Dendritic cell treated with granulocyte-macrophage colony-stimulating factor and Interleukin-4, amounts not matched to agents 40 ng/mL and 50 ng/mL, for 4 days (primary cell): ENCODE results near the gene SDR42E2.
"Not testable (repeated sequence)": the region's sequence is repeated elsewhere in the genome, so short reads cannot be mapped to it uniquely, and the experiment has no call there.

Experiments
- H3K27ac Mint-ChIP-seq: one replicate; pipeline ENCODE4 v1.8.0; 2022; ENCODE audit warnings: mild to moderate bottlenecking, mixed read lengths
- H3K27me3 Mint-ChIP-seq: one replicate; pipeline ENCODE4 v1.8.0; 2022; ENCODE audit warnings: mild to moderate bottlenecking, mixed read lengths
- H3K36me3 Mint-ChIP-seq: one replicate; pipeline ENCODE4 v1.8.0; 2022; ENCODE audit warnings: low read depth, mixed read lengths
- H3K4me1 Mint-ChIP-seq: one replicate; pipeline ENCODE4 v1.8.0; 2022; ENCODE audit warnings: low read depth, mixed read lengths
- H3K4me3 Mint-ChIP-seq: one replicate; pipeline ENCODE4 v1.8.0; 2022; ENCODE audit warnings: mild to moderate bottlenecking, moderate library complexity, mixed read lengths
- H3K9me3 Mint-ChIP-seq: one replicate; pipeline ENCODE4 v1.8.0; 2022; ENCODE audit warnings: mixed read lengths
- intact Hi-C: fragments of 100-400 bp; cut with micrococcal nuclease; formaldehyde crosslinking; loops from one replicate; pipeline ENCODE4 v1.15.0; 2022

The SDR42E2 gene

DNA sequence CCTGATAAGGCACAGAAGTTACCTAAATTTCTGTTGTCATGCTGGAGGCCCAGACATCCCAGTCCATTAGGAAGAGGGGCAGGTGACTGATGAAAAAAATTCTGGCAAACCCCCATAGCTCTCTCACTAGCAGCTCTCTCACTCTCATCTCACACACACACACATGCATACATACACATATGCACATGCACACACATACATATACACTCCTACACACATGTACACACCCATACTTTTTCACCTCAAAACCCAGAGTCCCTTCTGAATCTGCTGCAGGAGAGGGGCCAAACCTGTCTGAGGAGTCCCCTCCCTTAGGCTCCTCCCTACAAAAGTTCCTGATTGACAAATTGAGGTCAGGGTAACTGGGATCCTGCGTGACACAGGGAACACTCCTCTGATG, 22.6 kb upstream of the SDR42E2 start:
- H3K27ac Mint-ChIP-seq = no peak overlapping the region

DNA sequence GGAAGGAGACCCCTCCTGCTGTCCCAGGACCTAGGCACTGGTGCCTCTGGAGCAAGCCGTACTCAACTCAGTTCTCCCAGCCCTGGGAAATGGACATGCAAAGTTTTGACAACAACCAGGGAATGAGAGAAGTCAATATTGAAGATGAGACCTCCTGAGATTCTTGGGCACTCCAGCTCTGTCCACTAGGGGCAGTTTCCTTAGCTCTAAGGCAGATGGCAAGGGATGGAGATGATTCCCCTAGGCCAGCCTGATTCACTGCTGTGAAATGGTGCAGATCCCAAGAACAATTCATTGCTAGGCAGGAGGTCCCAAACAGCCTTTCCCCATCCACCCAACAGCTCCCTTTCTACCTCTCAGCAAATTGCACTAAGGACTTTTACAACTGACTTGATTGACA, 20.5 kb upstream of the SDR42E2 start:
- Mint-ChIP-seq H3K4me1 (no peaks in the 10 kb centered on the region), H3K9me3 (no peaks in the 10 kb centered on the region), H3K4me3 (no peak overlapping the region), H3K27ac (no peak overlapping the region), H3K36me3 (no peaks in the 10 kb centered on the region), H3K27me3 (peaks cover 3% of the 10 kb centered on the region)
- intact Hi-C loops = no loop called here

More for the DNA sequence above, 22.6 kb upstream of the SDR42E2 start:
- no peaks in the 10 kb centered on the region for H3K4me1 Mint-ChIP-seq
- no peaks in the 10 kb centered on the region for H3K36me3 Mint-ChIP-seq
- H3K9me3 Mint-ChIP-seq = no peaks in the 10 kb centered on the region
- intact Hi-C loops = no loop called here
- no peak overlapping the region for H3K4me3 Mint-ChIP-seq
- H3K27me3 Mint-ChIP-seq = peaks cover 4% of the 10 kb centered on the region

DNA sequence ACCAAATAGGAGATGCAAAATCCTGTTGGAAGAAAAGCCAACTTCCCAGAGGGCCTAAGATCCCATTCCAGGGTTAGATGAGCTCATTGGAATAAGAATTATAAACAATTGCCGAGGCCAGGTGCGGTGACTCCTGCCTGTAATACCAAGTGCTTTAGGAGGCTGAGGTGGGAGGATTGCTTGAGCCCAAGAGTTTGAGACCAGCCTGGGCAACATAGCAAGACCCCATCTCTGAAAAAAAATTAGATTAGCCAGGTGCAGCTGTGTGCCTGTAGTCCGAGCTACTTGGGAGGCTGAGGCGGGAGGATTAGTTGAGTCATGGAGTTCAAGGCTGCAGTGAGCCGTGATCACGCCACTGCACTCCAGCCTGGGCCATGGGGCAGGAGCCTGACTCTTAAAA, 17.8 kb upstream of the SDR42E2 start:
- intact Hi-C loops = no loop called here
- H3K4me3 Mint-ChIP-seq = no peak overlapping the region
- H3K4me1 Mint-ChIP-seq = no peaks in the 10 kb centered on the region
- no peak overlapping the region for H3K27ac Mint-ChIP-seq
- H3K9me3 Mint-ChIP-seq = no peaks in the 10 kb centered on the region
- no peaks in the 10 kb centered on the region for H3K36me3 Mint-ChIP-seq
- H3K27me3 Mint-ChIP-seq = peaks cover 3% of the 10 kb centered on the region

DNA sequence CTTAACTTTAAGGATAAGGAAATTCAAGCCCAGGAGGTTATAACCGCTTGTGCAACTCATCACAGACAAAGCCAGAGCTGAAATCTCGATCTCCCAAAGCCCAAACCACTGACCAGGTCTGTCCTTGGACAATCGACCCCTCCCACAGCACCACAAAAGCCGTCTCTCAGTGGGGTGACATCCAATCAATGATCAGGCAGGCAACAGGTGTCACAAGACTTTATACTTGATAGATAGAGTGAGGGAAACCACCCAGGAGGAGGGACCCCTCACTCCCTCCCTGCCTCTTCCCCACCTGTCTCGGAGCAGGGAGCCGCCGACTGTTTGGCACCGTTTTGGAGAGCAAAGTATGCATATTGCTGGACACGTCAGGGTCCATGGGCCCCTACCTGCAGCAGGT, 14.5 kb upstream of the SDR42E2 start:
- Mint-ChIP-seq H3K36me3 (no peaks in the 10 kb centered on the region), H3K27me3 (no peaks in the 10 kb centered on the region), H3K9me3 (no peaks in the 10 kb centered on the region), H3K4me1 (no peaks in the 10 kb centered on the region), H3K27ac (no peak overlapping the region), H3K4me3 (no peak overlapping the region)
- intact Hi-C loops = no loop called here

DNA sequence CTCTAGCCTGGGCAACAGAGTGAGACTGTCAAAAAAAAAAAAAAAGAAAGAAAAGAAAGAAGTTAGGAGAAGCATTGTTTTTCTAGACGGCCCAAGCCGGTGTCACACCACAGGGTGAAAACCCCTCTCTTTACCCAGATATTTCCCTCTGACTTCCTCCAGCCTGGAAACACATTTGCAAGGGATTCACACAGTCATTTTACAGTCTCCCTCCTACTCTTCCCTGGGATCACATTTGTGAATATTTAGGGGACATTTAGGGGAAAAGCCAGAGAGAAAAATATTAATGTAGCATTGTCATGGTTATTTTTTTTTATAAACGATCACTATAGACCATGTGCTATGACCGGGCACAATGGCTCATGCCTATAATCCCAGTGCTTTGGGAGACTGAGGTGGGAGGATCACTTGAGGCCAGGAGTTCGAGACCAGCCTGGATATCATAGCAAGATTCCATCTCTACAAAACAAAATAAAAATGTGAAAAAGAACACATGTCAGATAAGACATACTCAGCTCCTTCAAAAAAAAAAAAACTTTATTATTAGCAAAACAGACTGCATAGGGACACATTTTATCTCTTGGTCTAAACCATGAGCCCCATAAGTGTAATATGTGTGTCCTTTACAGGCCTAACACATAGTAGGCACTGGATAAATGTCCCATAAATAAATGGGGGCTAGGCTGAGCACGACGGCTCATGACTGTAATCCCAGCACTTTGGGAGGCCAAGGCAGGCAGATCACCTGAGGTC, 10.9 kb upstream of the SDR42E2 start:
- peaks cover 2% of the 10 kb centered on the region for H3K27me3 Mint-ChIP-seq
- H3K4me3 Mint-ChIP-seq = no peak overlapping the region
- no peaks in the 10 kb centered on the region for H3K9me3 Mint-ChIP-seq
- H3K27ac Mint-ChIP-seq = no peak overlapping the region
- H3K36me3 Mint-ChIP-seq = no peaks in the 10 kb centered on the region
- intact Hi-C loops = no loop called here
- H3K4me1 Mint-ChIP-seq = no peaks in the 10 kb centered on the region

DNA sequence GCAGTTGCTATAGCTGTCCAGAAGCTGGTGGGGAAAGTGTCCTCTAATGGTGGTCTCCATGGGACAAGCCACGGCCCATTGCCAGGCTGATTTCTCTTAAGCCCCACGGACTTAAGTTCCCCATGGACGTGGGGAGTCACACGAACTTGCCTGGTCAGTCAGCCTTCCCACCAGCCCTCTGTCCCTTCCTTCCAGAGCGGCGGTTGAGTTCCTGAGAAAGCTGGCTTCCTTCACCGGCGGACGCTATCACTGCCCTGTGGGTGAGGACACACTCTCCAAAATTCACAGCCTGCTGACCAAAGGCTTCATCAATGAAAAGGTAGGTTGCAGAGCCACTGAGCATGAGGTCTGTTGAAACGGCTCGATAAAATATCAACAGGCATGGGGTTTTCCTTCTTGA, 10.0 kb upstream of the SDR42E2 start:
- H3K36me3 Mint-ChIP-seq = no peaks in the 10 kb centered on the region
- no peak overlapping the region for H3K27ac Mint-ChIP-seq
- H3K4me3 Mint-ChIP-seq = no peak overlapping the region
- no peaks in the 10 kb centered on the region for H3K4me1 Mint-ChIP-seq
- intact Hi-C loops = no loop called here
- peaks cover 2% of the 10 kb centered on the region for H3K27me3 Mint-ChIP-seq
- H3K9me3 Mint-ChIP-seq = no peaks in the 10 kb centered on the region

DNA sequence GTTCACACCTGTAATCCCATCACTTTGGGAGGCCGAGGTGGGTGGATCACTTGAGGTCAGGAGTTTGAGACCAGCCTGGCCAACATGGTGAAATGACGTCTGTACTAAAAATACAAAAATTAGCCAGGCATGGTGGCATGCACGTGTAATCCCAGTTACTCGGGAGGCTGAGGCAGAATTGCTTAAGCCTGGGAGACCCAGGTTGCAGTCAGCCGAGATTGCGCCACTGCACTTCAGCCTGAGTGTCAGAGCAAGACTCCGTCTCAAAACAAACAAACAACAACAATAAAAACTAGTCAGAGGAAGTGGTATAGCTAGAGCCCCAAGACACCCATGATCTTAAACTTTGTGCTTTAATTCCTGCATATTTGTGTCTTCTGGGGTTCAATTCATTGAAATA, 9.2 kb upstream of the SDR42E2 start:
- intact Hi-C loops, H3K27ac Mint-ChIP-seq, H3K9me3 Mint-ChIP-seq, H3K4me1 Mint-ChIP-seq, H3K4me3 Mint-ChIP-seq, H3K36me3 Mint-ChIP-seq, H3K27me3 Mint-ChIP-seq: not testable (repeated sequence)

DNA sequence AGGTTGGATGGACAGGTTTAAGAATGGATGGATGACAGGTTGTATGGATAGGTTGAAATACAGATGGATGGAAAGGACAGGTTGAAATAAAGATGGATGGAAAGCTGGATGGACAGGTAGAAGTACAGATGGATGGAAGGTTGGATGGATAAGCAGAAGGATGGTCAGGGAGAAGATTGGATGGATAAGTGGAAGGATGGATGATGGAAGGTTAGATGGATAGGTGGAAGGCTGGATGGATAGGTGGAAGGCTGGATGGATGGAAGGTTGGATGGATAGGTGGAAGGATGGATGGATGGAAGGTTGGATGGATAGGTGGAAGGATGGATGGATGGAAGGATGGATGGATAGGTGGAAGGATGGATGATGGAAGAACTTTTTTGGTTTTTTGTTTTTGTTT, 905 bp upstream of the SDR42E2 start:
- no peaks in the 10 kb centered on the region for H3K4me1 Mint-ChIP-seq
- no peak overlapping the region for H3K27ac Mint-ChIP-seq
- H3K4me3 Mint-ChIP-seq = no peak overlapping the region
- H3K36me3 Mint-ChIP-seq = no peaks in the 10 kb centered on the region
- H3K27me3 Mint-ChIP-seq = peaks cover 34% of the 10 kb centered on the region
- no peaks in the 10 kb centered on the region for H3K9me3 Mint-ChIP-seq
- intact Hi-C loops = no loop called here

DNA sequence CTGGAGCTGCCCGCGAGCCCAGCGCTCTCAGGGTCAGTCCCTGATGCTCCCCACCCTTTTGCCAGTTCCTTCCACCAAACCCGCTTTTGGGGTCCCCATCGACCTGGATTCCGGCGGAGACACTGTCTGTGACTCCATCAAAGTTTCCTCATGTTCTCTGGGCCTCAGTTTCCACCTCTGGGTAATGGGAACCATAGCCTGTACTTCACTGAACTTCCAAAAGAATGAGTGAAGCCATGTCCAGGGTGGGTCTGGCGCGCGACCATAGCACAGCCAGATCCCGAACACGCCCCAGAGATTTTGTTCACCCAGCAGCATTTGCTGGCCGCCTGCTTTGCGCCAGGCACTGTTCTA, 327 bp downstream of the SDR42E2 start:
- H3K4me1 Mint-ChIP-seq = no peaks in the 10 kb centered on the region
- intact Hi-C loops = no loop called here

DNA sequence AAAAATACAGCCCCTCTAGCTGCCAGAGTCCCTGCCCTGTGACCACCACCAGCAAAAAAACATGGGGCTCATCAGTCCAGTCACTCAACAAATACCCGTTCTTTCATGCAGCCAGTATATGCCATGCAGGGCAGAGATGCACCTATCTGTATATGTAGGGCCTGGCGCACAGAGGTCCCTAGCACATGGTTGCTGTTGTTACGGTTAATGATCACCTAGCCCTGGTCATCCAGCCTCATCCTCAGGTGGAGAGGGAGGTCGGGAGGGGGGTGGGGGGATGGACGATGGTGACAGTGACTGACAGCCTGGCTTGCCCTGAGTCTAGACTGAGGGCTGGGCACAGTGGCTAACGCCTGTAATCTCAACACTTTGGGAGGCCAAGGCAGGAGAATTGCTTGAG, 1.5 kb downstream of the SDR42E2 start:
- Mint-ChIP-seq H3K27ac (no peak overlapping the region), H3K4me1 (no peaks in the 10 kb centered on the region), H3K36me3 (no peaks in the 10 kb centered on the region), H3K27me3 (peaks cover 36% of the 10 kb centered on the region), H3K4me3 (no peak overlapping the region), H3K9me3 (no peaks in the 10 kb centered on the region)
- intact Hi-C loops = no loop called here

More for the DNA sequence above, 327 bp downstream of the SDR42E2 start:
- Mint-ChIP-seq H3K27me3 (peaks cover 36% of the 10 kb centered on the region), H3K27ac (no peak overlapping the region), H3K4me3 (no peak overlapping the region), H3K9me3 (no peaks in the 10 kb centered on the region), H3K36me3 (no peaks in the 10 kb centered on the region)

DNA sequence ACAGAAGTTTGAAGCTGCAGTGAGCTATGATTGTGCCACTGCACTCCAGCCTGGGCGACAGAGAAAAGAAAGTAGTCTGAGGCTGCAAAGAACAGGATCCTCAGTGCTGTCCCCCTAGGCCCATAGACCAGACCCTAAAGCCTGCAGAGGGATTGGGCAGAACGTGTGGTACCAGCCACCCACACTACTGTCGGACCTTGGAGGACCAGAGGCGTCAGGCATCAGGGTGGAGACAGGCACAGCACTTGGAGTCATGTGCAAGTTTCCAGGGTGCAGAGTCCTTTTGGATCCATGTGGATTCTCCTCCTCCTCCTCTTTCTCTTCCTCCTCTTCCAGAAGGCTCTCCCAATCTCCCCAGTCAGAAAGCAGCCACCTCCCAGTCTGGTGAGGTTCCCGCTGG, 2.2 kb downstream of the SDR42E2 start:
- Mint-ChIP-seq H3K27ac (no peak overlapping the region), H3K4me3 (no peak overlapping the region), H3K4me1 (no peaks in the 10 kb centered on the region), H3K9me3 (no peaks in the 10 kb centered on the region), H3K27me3 (peaks cover 36% of the 10 kb centered on the region), H3K36me3 (no peaks in the 10 kb centered on the region)
- intact Hi-C loops = no loop called here

DNA sequence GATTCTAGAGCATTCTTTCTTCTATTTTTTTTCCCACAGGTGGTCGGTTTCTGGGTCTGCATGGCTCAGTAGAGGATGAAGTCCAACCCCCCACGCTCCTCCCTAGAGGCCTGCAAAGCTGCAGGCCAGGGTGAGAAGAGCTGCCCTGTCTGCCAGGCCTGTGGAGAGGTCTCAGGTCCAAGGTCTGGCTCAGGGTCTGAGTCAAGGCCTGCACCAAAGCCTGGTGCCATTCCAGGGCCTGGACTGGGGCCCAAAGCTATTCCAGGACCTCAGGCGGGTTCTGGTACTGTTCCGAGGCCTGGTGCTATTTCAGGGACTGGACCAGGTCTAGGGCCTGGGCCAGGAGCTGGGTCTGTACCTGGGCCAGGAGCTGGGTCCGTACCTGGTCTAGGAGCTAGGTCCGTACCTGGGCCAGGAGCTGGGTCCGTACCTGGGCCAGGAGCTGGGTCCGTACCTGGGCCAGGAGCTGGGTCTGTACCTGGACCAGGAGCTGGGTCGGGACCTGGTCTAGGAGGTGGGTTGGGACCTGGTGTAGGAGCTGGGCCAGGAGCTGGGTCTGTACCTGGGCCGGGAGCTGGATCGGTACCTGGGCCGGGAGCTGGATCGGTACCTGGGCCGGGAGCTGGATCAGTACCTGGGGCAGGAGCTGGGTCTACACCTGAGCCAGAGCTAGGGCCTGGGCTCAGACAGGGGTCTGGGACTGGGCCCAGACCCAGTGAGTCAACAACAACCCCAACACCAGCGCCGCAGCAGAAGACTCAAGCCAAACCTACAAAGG, 3.4 kb downstream of the SDR42E2 start:
- intact Hi-C loops = no loop called here
- no peaks in the 10 kb centered on the region for H3K9me3 Mint-ChIP-seq
- H3K4me1 Mint-ChIP-seq = no peaks in the 10 kb centered on the region
- no peak overlapping the region for H3K27ac Mint-ChIP-seq
- peaks cover 32% of the 10 kb centered on the region for H3K27me3 Mint-ChIP-seq
- no peaks in the 10 kb centered on the region for H3K36me3 Mint-ChIP-seq
- no peak overlapping the region for H3K4me3 Mint-ChIP-seq

DNA sequence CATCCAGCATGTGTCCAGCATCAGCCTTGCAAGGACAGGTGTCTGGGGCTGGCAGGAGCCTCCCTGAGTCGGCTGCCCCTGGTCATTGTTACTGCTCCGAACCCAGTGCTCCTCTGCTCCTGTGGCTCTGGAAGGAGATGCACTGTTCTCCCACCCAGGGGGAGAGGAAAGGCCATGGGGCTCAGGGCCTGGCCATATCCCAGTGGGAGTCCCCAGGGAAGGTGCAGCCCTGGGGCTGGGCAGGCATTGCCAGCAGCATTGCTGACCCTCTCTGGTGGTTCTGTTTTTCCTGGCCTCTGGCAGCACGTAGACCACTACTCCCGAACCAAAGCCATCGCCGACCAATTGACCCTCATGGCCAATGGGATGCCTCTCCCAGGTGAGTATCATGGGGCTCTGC, 9.6 kb downstream of the SDR42E2 start:
- Mint-ChIP-seq H3K4me1 (no peaks in the 10 kb centered on the region), H3K9me3 (no peaks in the 10 kb centered on the region), H3K36me3 (no peaks in the 10 kb centered on the region), H3K27ac (no peak overlapping the region), H3K4me3 (no peak overlapping the region), H3K27me3 (peaks cover 1% of the 10 kb centered on the region)
- intact Hi-C loops = no loop called here

DNA sequence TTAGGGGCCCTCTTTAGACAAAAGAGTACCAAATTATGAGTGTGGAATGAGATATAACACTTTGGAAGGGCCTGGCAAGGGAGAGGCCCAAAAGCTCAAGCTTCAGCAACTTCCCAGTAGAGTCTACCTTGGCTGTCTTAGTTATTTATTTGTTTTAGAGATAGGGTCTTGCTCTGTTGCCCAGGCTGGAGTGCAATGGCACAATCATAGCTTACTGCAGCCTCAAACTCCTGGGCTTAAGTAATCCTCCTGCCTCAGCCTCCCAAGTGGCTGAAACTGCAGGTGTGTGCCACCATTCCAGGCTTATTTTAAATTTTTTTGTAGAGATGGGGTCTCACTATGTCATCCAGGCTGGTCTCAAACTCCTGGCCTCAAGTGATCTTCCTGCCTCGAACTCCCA, 10.3 kb downstream of the SDR42E2 start:
- intact Hi-C loops, H3K4me1 Mint-ChIP-seq, H3K27me3 Mint-ChIP-seq, H3K27ac Mint-ChIP-seq, H3K4me3 Mint-ChIP-seq, H3K36me3 Mint-ChIP-seq, H3K9me3 Mint-ChIP-seq: not testable (repeated sequence)

DNA sequence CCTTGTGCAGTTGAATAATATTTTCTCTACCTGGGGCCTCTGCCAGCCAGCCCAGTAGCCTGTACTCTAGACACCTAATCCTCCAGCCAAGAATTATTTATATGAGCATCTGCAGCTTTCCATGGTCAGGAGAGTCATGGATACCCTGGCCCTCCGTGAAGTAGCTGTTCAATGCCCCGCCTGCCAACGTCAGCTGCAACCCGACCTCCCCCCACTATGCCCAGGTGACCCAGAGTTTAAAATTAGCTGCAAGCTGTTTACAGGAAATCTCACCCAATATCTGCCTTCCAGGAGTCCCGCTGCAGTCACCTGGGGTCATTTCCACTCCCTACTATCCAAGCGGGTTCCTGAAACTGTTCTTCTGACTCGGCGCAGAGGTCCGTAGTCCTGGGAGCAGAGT, 12.3 kb downstream of the SDR42E2 start:
- Mint-ChIP-seq H3K4me3 (no peak overlapping the region), H3K4me1 (no peaks in the 10 kb centered on the region), H3K36me3 (no peaks in the 10 kb centered on the region), H3K27ac (no peak overlapping the region), H3K9me3 (no peaks in the 10 kb centered on the region), H3K27me3 (peaks cover 2% of the 10 kb centered on the region)
- intact Hi-C loops = no loop called here
